GM12874 (cell line): ENCODE data around the gene TP53.

Experiments
- TF ChIP-seq, protein P1 (sequence below): IDR thresholded peaks from 2 replicates; pipeline ENCODE4 v1.5.1; 2011; ENCODE audit warnings: low read depth, mild to moderate bottlenecking, control low read depth, low read length, moderate library complexity; ENCODE audit not compliant: insufficient read depth

Gene TP53

DNA sequence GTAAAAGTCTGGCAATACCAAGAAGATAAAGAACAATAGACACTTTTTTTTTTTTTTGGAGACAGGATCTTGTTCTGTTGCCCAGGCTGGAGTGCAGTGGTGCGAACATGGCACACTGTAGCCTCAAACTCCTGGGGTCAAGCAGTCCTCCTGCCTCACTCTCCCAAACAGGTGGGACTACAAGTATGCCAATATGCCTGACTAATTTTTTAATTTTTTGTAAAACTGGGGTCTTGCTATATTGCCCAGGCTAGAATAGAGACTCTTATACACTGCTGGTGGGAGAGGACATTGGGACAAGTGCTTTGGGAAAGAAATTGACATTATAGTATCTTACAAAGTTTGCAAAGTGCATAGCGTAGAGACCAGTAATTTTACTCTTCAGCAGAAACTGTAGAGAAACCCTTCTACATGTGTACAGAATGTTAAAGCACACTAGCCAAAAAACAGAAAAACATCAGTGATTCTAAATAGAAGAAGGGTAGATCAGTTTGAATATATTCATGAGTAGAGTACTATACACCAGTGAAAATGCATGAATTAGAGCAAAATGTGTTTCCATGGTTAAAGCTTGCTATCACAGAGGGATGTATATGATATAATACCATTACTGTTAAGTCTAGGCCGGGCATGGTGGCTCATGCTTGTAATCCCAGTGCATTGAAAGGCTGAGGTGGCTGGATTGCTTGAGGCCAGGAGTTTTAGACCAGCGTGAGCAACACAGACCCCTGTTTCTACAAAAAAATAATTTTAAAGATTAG lies 10.7 kb upstream of the TP53 start:
- TF ChIP-seq, protein P1, sequence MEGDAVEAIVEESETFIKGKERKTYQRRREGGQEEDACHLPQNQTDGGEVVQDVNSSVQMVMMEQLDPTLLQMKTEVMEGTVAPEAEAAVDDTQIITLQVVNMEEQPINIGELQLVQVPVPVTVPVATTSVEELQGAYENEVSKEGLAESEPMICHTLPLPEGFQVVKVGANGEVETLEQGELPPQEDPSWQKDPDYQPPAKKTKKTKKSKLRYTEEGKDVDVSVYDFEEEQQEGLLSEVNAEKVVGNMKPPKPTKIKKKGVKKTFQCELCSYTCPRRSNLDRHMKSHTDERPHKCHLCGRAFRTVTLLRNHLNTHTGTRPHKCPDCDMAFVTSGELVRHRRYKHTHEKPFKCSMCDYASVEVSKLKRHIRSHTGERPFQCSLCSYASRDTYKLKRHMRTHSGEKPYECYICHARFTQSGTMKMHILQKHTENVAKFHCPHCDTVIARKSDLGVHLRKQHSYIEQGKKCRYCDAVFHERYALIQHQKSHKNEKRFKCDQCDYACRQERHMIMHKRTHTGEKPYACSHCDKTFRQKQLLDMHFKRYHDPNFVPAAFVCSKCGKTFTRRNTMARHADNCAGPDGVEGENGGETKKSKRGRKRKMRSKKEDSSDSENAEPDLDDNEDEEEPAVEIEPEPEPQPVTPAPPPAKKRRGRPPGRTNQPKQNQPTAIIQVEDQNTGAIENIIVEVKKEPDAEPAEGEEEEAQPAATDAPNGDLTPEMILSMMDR: no peak

DNA sequence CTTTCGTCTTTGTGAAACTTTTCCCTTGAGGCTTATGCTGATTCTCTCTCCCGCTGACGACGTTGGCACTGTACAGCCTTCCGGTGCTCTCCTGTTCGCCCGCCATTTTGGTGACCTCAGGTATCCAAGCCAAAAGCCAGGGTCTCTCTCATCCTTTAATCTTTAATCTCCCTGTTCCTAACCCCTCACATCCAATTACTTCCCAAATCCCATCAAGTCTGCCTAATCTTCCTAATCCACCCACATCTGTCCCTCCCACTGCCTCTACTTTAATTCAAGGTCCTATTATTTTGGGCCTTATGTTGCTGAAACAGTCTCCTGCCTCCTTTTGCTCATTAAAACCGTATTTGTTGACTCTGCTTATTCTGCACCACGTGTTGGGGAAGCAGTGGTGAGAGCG lies 8.3 kb upstream of the TP53 start:
- TF ChIP-seq, protein P1: no peak

DNA sequence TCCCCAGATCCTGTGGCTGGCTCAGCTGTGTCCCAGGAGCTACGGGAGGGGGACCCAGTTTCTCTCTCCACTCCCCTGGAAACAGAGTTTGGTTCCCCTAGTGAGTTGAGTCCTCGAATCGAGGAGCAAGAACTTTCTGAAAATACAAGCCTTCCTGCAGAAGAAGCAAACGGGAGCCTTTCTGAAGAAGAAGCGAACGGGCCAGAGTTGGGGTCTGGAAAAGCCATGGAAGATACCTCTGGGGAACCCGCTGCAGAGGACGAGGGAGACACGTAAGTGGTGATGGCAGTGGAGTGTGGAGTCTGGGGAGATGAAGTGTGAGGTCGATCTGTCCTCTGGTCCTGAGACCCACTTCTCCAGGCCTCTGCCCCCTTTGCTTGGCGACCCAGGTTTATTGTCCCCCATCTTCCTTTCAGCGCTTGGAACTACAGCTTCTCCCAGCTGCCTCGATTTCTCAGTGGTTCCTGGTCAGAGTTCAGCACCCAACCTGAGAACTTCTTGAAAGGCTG lies 1.6 kb upstream of the TP53 start:
- TF ChIP-seq, protein P1: no peak

DNA sequence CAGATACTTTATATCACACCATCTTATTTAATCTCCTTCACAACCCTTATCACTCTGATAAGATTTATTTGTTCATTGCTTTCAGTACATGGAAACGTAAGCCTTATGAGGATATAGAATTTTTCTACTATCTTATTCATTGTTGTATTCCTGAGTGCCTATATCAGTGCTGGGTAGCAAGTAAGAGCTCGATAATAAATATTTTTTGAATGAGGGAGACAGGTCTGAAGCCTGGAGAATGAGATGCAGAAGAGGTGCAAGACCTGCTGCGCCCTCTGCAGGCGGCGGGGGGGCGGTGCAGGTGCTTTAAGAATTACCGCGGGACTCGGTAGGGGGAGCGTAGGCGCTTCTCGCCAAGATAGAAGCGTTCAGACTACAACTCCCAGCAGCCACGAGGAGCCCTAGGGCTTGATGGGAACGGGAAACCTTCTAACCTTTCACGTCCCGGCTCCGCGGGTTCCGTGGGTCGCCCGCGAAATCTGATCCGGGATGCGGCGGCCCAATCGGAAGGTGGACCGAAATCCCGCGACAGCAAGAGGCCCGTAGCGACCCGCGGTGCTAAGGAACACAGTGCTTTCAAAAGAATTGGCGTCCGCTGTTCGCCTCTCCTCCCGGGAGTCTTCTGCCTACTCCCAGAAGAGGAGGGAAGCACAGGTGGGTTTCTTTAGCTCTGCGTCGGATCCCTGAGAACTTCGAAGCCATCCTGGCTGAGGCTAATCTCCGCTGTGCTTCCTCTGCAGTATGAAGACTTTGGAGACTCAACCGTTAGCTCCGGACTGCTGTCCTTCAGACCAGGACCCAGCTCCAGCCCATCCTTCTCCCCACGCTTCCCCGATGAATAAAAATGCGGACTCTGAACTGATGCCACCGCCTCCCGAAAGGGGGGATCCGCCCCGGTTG lies 868 bp upstream of the TP53 start, which contains the start of gene WRAP53:
TSS of gene WRAP53 (plus strand) at position 570 of the 900 bp plus-strand sequence. CDS start at position 742, 172 bp downstream.
- TF ChIP-seq, protein P1: peak; percentile 97

DNA sequence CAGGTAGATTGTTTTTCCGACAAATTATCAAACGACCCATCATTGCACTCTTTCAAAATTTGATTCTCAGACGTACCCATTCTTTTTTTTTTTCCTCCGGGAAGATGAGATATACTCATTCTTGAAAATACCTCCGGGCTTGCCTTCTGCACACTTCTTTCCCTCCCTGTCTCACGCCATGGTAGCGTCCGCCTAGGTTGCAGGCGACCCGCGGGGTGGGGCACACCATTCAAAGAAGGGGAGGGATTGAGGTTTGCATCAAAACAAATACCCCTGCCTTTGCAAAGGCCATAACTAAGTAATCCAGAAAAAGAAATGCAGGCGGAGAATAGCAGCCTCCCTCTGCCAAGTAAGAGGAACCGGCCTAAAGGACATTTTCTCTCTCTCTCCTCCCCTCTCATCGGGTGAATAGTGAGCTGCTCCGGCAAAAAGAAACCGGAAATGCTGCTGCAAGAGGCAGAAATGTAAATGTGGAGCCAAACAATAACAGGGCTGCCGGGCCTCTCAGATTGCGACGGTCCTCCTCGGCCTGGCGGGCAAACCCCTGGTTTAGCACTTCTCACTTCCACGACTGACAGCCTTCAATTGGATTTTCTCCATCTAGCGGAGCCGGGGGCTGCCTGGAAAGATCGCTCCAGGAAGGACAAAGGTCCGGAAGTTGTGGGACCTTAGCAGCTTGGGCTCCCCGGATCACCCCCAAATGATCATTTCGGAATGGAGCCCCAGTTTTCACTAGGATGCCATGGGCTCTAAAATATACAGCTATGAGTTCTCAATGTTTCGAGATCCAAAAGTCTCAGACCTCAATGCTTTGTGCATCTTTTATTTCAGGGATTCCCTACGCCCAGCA lies 843 bp downstream of the TP53 start:
- TF ChIP-seq, protein P1: no peak

DNA sequence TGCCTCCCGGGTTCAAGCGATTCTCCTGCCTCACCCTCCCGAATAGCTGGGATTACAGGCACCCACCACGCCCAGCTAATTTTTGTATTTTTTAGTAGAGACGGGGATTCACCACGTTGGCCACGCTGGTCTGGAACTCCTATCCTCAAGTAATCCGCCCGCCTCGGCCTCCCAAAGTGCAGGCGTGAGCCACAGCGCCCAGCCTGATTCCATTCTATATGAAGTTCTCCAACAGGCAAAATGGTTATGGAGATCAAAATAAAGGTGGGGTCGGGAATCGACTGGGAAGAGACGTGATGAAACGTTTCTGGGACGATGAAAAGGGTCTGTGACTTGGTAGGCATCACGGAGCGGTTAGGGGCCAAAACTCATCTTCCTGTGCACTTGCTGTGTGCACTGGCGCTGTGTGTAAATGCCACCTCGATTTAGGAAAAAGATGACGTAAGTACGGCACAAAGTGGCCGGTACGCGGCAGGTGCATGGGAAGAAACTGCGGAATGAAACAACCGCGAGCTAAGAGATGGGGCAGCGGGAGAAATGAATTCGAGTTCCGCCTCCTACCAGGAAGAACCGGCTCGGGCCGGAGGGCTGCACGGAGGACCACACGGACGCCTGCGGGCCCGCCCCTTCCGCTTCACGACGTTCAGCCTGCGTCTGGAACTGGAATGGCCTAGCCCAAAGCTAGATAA lies 1.6 kb downstream of the TP53 start:
- TF ChIP-seq, protein P1: no peak
